ENCODE data around the gene TMCC1. TPM values are rescaled to one million over a fixed set of nuclear protein-coding genes. Genes with fewer than 3 reads are reported as not detected.
"Not testable (repeated sequence)": the region's sequence is repeated elsewhere in the genome, so short reads cannot be mapped to it uniquely, and the experiment has no call there.

Gene TMCC1
- total RNA-seq, 1 donor from 2014 or later: 12.1 TPM

GRCh38 chr3:129689036-129689435 is 204.5 kb downstream of the TMCC1 start:
- no peak for DNase-seq (ENCODE audit: low read depth, low spot score)

GRCh38 chr3:129688271-129688895 is 205.1 kb downstream of the TMCC1 start:
- DNase-seq (ENCODE audit: low read depth, low spot score): peak; percentile 10

GRCh38 chr3:129687586-129688125 is 205.9 kb downstream of the TMCC1 start:
- DNase-seq (ENCODE audit: low read depth, low spot score): no peak

GRCh38 chr3:129686941-129687340 is 206.6 kb downstream of the TMCC1 start:
- no peak for DNase-seq (ENCODE audit: low read depth, low spot score)

DNA sequence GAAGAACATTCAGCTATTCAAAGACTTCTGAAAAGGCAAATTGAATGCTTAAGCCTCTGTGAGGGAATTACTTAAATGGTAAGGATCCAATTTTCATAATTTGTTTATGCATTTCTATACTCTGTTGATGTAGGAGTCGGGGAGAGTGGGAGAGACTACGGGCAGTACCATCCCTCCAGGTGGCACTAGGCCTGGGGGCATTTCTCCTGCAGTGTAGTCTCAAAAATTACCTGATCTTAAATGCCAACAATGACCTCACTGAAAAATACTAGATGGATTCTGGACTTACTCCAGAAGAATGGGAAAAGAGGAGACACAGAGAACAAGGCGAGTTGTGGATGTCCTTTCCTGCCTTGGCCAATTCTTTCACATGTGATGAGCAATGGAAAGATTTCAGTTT is 209.2 kb downstream of the TMCC1 start:
- DNase-seq (ENCODE audit: low read depth, low spot score): no peak

DNA sequence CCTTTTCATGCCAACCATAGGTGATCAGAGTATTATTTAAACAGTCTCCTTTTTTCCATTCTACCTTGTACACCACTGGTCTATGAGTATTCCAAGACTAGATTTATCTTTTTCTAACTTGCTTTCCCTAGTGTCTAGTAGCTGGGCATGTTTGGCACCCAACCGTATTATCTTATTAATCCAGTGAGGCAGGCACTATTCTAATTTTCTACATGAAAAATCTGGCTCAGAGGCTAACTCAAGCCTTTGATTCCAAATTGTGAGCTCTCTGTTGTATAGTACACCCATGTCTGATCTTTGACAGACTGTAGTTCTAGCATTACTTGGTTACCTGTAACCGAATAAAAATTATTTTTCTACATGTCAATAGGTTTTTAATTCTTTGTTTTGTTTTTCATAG is 210.3 kb downstream of the TMCC1 start:
- no peak for DNase-seq (ENCODE audit: low read depth, low spot score)

DNA sequence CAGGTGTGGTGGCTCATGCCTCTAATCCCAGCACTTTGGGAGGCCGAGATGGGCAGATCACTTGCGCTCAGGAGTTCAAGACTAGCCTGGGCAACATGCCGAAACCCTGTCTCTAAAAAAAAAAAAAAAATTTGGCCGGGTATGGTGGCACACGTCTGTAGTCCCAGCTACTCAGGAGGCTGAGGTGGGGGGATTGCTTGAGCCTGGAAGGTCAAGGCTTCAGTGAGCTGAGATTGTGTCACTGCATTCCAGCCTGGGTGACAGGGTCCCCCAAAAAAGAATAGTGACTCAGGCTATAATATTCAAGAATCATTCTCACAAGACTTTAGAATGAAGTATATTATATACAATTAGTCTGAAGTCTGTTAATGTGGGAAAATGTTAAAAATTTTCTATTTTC is 216.5 kb downstream of the TMCC1 start:
- no peak for DNase-seq (ENCODE audit: low read depth, low spot score)

GRCh38 chr3:129674798-129675123 is 218.8 kb downstream of the TMCC1 start:
- DNase-seq (ENCODE audit: low read depth, low spot score): not testable (repeated sequence)

DNA sequence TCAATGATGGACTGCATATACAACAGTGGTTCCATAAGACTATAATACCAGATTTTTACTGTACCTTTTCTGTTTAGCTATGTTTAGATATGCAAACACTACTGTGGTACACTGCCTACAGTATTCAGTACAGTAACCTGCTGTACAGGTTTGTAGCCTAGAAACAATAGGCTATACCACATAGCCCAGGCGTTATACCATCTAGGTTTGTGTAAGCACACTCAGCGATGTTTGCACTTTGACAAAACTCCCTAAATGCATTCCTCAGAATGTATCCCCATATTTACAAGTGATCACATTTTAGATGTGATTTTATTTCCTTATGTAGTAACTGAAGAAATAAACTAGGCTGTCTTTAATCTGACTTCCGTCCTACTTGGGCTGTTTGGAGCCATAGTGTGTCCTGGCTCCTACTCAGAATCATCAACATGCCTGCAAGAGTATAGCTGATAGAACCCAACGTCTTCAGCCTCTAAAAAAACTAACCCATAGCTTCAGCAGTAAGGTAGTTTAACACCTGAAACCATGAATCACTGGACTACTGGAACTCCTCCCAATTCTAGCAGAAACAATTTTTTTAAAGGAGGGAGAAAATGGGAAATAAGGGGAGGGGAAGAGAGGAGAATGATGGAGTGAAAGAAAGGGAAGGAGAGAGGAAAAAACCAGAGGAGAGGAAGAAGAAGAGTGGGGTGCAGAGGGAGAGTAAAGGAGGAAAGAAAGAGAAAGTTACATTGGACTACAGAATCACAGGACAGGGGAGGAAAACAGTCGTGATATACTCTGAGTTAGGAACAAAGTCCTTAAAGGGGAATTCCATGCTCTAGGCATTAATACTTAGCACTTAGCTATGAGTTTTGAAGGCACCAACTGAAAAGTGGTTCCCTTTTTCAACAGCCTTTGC is 219.4 kb downstream of the TMCC1 start:
- DNase-seq (ENCODE audit: low read depth, low spot score): no peak

GRCh38 chr3:129673012-129673411 is 220.5 kb downstream of the TMCC1 start:
- DNase-seq (ENCODE audit: low read depth, low spot score): no peak

DNA sequence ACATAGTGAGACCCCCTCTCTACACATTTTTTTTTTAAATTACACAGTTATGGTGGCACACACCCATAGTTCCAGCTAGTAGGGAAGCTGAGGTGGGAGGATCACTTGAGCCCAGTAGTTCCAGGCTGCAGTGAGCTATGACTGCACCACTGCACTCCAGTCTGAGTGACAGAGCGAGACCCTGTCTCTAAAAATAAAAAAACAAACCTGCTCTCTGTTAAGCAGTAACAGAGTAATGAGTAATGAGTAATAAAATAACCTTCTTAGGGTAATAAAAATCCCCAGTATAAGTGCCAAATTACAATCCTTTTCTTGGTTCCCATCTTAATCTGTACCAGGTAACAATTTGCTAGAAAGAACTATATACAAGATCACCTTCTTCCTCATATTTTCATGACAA is 221.1 kb downstream of the TMCC1 start:
- DNase-seq (ENCODE audit: low read depth, low spot score): no peak

GRCh38 chr3:129665024-129665768 is 228.3 kb downstream of the TMCC1 start:
- DNase-seq (ENCODE audit: low read depth, low spot score): no peak

- no peak for DNase-seq (ENCODE audit: low read depth, low spot score)
Observed at GRCh38 chr3:129663930-129664646, 229.4 kb downstream of the TMCC1 start.

DNA sequence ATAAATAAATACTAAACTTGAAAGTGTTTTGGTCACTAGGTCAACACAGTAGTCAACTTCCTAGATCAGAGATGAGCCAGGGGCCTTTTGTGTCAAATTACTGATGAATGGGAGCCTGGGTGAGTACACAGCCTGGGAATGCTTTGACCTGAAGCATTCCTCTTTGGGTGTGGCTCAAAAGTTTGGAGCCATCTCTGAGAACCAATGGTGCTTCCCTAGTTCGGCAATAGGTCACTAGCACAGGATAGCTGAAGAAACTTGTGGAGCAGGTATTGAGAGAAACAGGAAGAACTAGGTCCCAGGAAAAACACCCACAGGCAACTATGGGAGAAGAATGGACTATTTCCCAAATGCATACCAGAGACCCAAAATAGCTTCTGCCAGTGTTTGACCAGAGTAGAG is 230.5 kb downstream of the TMCC1 start:
- DNase-seq (ENCODE audit: low read depth, low spot score): no peak

- no peak for DNase-seq (ENCODE audit: low read depth, low spot score)
Observed at GRCh38 chr3:129662191-129662608, 231.3 kb downstream of the TMCC1 start.

GRCh38 chr3:129661766-129662165 is 231.7 kb downstream of the TMCC1 start:
- DNase-seq (ENCODE audit: low read depth, low spot score): no peak

DNA sequence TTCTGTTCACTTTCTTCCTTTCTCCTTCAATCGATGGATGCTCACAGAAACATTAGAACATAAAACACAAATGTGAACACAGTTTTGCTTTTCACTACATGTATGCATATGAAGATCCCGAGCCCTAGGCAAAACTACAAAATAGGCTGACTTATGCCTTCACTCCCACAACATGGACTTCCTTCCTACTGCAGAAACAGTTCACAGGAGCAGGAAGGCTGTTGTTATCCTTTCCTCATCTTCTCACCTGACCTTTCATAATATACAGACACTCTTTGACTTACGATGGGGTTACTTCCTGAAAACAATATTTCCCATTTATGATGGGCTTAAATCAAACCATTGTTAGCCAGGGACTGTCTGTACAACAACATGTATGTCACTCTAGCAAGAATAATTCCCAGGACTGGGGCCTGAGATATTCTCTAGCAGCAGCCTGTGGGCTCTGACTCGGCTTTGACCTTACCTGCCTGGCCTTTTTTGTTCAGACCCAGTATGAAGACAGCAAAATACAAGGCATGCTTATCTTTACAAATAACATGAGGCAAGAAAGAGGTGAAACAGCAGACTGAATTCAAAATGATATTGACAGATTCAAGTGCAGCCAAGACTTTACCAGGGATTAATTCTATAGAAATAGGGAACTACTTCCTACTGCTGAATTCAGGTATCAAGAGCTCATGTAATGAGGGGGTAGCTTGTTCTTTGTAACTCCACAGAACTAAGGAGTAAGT is 235.2 kb downstream of the TMCC1 start:
- DNase-seq (ENCODE audit: low read depth, low spot score): peak; percentile 17

DNA sequence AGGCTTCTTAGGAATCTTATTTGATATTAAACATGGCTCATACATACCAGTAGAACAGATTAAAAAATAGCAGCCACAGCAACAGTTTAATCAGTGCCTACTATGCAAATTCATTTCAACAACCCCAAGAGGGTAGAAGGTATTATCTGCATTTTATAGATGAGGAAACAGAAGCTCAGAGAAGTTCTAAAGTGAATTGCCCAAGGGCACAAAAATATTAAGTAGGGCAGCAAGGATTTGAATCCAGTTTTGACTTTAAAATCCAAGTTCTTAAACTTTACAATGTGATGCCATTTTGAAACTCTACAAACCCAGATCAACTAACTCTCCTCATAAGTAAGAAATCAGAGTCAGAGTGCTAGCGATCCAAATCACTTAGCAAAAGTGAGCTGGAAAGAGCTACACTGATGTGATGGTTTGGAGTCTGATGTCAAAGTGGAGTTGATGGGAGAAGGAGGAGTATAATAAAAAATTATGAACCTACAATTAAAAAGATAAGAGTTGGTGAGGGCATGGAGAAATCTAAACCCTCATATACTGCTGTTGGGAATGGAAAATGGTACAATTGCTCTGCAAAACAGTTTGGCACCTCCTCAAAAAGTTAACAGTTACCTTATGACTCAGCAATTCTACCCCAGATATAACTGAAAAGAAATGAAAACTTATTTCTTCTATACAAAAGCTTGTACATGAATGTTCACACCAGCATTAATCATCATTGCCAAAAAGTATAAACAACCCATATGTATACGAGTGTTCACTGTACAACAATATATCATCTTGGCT is 236.1 kb downstream of the TMCC1 start:
- DNase-seq (ENCODE audit: low read depth, low spot score): no peak

DNA sequence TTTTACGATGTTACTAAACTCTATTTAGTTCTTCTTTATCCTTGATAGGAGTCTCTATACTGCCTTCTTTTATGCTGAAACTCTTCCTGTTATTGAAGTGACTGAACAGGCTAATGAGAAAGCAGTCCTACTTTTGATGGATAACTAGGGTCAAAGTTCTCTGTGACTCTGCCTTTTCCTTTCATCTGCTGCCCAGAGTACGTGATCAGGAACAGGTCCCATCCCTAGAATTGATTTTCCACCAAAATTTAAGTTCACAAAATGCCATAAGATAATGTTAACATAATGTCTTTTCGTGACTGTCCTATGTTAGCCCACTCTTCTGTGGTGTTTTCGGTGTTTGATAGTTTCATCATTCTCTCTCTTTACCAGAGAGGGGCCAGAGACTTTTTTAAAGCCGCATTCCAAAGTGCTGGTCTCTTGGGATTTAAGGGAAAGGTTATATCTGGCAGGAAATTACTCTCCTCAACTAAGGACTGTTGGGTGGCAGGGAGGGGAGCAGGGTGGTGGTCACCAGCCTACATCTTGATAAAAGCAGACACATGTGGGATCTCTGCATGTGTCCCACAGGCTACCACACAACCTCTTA is 236.8 kb downstream of the TMCC1 start:
- DNase-seq (ENCODE audit: low read depth, low spot score): no peak
